Mesenchymal stem cell (in vitro differentiated cells and primary cell): ENCODE data around the gene OSBPL2.

Experiments
- DNase-seq: peaks from one replicate; pipeline ENCODE4 v3.0.0-alpha.2; 2013
- H2AFZ ChIP-seq: one replicate; pipeline ENCODE4 v1.6.1; 2013; ENCODE audit warnings: low read depth, mild to moderate bottlenecking, control low read depth, inconsistent platforms, low read length, moderate library complexity
- H2AK5ac ChIP-seq: 2 replicates; pipeline ENCODE4 v1.6.1; 2013; ENCODE audit warnings: low read length, moderate library complexity, mild to moderate bottlenecking, inconsistent platforms; ENCODE audit not compliant: severe bottlenecking
- H2BK120ac ChIP-seq: one replicate; pipeline ENCODE4 v1.6.1; 2013; ENCODE audit warnings: low read depth, mild to moderate bottlenecking, inconsistent platforms, low read length, moderate library complexity
- H2BK12ac ChIP-seq, 2 experiments: one replicate each; pipeline ENCODE4 v1.6.1; 2013; ENCODE audit warnings: inconsistent platforms in 2 of 2, low read length in 2 of 2, mild to moderate bottlenecking in 2 of 2, moderate library complexity in 2 of 2, control low read depth in 1 of 2
- H2BK15ac ChIP-seq: one replicate; pipeline ENCODE4 v1.6.1; 2013; ENCODE audit warnings: mild to moderate bottlenecking, low read depth, inconsistent platforms; ENCODE audit not compliant: poor library complexity, severe bottlenecking
- H2BK5ac ChIP-seq: 2 replicates; pipeline ENCODE4 v1.6.1; 2013; ENCODE audit warnings: low read depth, mild to moderate bottlenecking, low read length, control low read depth, inconsistent platforms; ENCODE audit not compliant: poor library complexity, severe bottlenecking
- H3K14ac ChIP-seq, 2 experiments: one replicate each; pipeline ENCODE4 v1.6.1; 2013; ENCODE audit warnings: inconsistent platforms in 2 of 2, low read length in 2 of 2, control low read depth in 1 of 2, mild to moderate bottlenecking in 1 of 2, moderate library complexity in 1 of 2
- H3K18ac ChIP-seq, 2 experiments: one replicate each; pipeline ENCODE4 v1.6.1; 2013; ENCODE audit warnings: inconsistent platforms in 2 of 2, low read length in 2 of 2, control low read depth in 1 of 2, low read depth in 1 of 2, mild to moderate bottlenecking in 1 of 2
- H3K23ac ChIP-seq, 2 experiments: one replicate each; pipeline ENCODE4 v1.6.1; 2013; ENCODE audit warnings: inconsistent platforms in 2 of 2, low read length in 2 of 2, mild to moderate bottlenecking in 2 of 2, moderate library complexity in 2 of 2, control low read depth in 1 of 2
- H3K27ac ChIP-seq: 2 replicates; pipeline ENCODE4 v1.5.1; 2013; ENCODE audit warnings: mild to moderate bottlenecking, moderate library complexity, low read length, control low read depth, inconsistent platforms; ENCODE audit not compliant: poor library complexity, severe bottlenecking
- H3K27me3 ChIP-seq, 2 experiments: 2 replicates each; pipeline versions ENCODE4 v1.6.1 to v1.7.0; 2013; ENCODE audit warnings: low read length in 2 of 2, mild to moderate bottlenecking in 2 of 2, moderate library complexity in 2 of 2, control low read depth in 1 of 2, inconsistent platforms in 1 of 2; ENCODE audit not compliant: control insufficient read depth in 1 of 2, insufficient read depth in 1 of 2
- H3K36me3 ChIP-seq, 2 experiments: 2 replicates each; pipeline versions ENCODE4 v1.6.1 to v1.7.0; 2013; ENCODE audit warnings: low read length in 2 of 2, control low read depth in 1 of 2, inconsistent platforms in 1 of 2, low read depth in 1 of 2, mild to moderate bottlenecking in 1 of 2; ENCODE audit not compliant: insufficient read depth in 2 of 2, control insufficient read depth in 1 of 2
- H3K4ac ChIP-seq, 2 experiments: one replicate each; pipeline ENCODE4 v1.6.1; 2013; ENCODE audit warnings: inconsistent platforms in 2 of 2, low read length in 2 of 2, mild to moderate bottlenecking in 2 of 2, moderate library complexity in 2 of 2, control low read depth in 1 of 2, low read depth in 1 of 2
- H3K4me1 ChIP-seq: 2 replicates; pipeline ENCODE4 v1.6.1; 2013; ENCODE audit warnings: low read depth, low read length, control low read depth; ENCODE audit not compliant: control insufficient read depth, insufficient read depth
- H3K4me2 ChIP-seq: 2 replicates; pipeline ENCODE4 v1.6.1; 2013; ENCODE audit warnings: low read length, mild to moderate bottlenecking, inconsistent platforms; ENCODE audit not compliant: poor library complexity, severe bottlenecking
- H3K4me3 ChIP-seq, 2 experiments: 2 replicates each; pipeline versions ENCODE4 v1.5.1 to v1.7.0; 2013; ENCODE audit warnings: low read length in 2 of 2, mild to moderate bottlenecking in 2 of 2, control low read depth in 1 of 2, low read depth in 1 of 2; ENCODE audit not compliant: insufficient read depth in 1 of 2
- H3K79me1 ChIP-seq: replicated peaks from 2 replicates; pipeline ENCODE4 v1.6.1; 2013; ENCODE audit warnings: mild to moderate bottlenecking, control low read depth, low read length, inconsistent platforms; ENCODE audit not compliant: poor library complexity, severe bottlenecking
- H3K9ac ChIP-seq: 2 replicates; pipeline ENCODE4 v1.7.0; 2013; ENCODE audit warnings: mild to moderate bottlenecking, low read length, moderate library complexity
- H3K9me3 ChIP-seq: 2 replicates; pipeline ENCODE4 v1.7.0; 2013; ENCODE audit warnings: mild to moderate bottlenecking, low read length; ENCODE audit not compliant: control insufficient read depth
- H4K8ac ChIP-seq: one replicate; pipeline ENCODE4 v1.6.1; 2013; ENCODE audit warnings: inconsistent platforms, mild to moderate bottlenecking, low read length, moderate library complexity
- H4K91ac ChIP-seq: one replicate; pipeline ENCODE4 v1.6.1; 2013; ENCODE audit warnings: mild to moderate bottlenecking, low read length, inconsistent platforms
- WGBS: methylation state at CpG from one replicate; pipeline ENCODE4 v1.1.7; 2013; ENCODE audit warnings: mixed read lengths; 5-methylcytosine and 5-hydroxymethylcytosine counted together

Gene OSBPL2

DNA sequence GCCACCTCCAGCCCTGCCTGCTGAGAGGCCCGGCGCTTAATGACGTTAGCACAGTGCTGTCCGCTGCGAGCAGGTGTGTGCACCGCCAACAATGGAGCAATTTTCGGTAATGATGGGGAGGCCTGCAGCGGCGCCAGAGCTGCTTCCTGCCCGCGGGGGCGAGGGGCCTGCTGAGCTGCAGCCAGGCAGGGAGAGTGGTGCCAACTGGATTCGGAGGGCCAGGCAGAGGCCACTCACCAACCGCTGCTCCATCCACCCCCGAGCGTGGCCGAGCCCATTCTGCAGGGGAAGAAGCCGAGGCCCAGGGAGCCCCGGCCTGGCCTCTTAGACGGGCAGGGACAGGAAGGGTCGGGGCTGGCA, 27.8 kb upstream of the OSBPL2 start:
- Histone ChIP-seq H3K4ac (no peak overlapping the region), H3K9ac (no peak overlapping the region)
- 85% methylated on average over 21 of the region's 21 CpGs for WGBS

DNA sequence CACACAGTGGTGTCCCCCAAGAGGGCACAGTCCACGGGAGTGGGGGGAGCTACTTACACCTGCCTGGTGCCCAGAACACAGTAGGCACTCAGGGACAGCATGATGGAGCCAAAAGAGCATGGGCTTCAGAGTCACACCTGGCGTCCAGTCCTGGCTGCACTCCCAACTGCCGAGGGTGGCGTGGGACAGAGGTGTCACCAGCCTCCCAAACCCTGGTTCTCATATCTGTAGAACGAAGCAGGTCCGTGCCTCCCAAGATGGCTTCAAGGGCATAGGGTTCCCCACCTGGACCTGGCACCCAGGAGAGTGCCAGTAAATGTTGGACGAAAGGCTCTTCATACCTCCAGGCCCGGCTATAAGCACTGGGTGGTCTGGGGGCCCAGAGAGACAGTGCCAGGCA, 27.1 kb upstream of the OSBPL2 start:
- H3K27ac ChIP-seq: no peak overlapping the region
- H2BK120ac ChIP-seq: no peak overlapping the region
- no peak overlapping the region for H3K23ac ChIP-seq
- no peak overlapping the region for H3K18ac ChIP-seq
- H3K4me3 ChIP-seq: no peak overlapping the region
- H2BK15ac ChIP-seq: no peak overlapping the region
- no peak overlapping the region for H4K91ac ChIP-seq
- H3K4me1 ChIP-seq: peaks cover 4% of the 10 kb centered on the region
- H3K36me3 ChIP-seq: peaks cover 0 to 7% of the 10 kb centered on the region in 2 experiments
- no peak overlapping the region for H2BK12ac ChIP-seq
- no peak overlapping the region for H4K8ac ChIP-seq
- 83% methylated on average over 8 of the region's 8 CpGs for WGBS
- H3K79me1 ChIP-seq: no peaks in the 10 kb centered on the region
- H2BK5ac ChIP-seq: no peak overlapping the region
- H2AK5ac ChIP-seq: no peak overlapping the region
- no peak overlapping the region for H2AFZ ChIP-seq
- H3K27me3 ChIP-seq: peaks cover 43 to 67% of the 10 kb centered on the region in 2 experiments
- H3K14ac ChIP-seq: no peak overlapping the region
- no peak overlapping the region for H3K4ac ChIP-seq
- no peaks in the 10 kb centered on the region for H3K9me3 ChIP-seq
- H3K4me2 ChIP-seq: no peak overlapping the region
- no peak for DNase-seq
- H3K9ac ChIP-seq: no peak overlapping the region

More for the DNA sequence above, 27.8 kb upstream of the OSBPL2 start:
- H2BK12ac ChIP-seq: no peak overlapping the region
- no peak overlapping the region for H2AK5ac ChIP-seq
- no peak overlapping the region for H3K23ac ChIP-seq
- no peak overlapping the region for H3K4me3 ChIP-seq
- no peak overlapping the region for H2AFZ ChIP-seq
- H3K4me1 ChIP-seq: peaks cover 4% of the 10 kb centered on the region
- H2BK5ac ChIP-seq: no peak overlapping the region
- no peak overlapping the region for H4K91ac ChIP-seq
- peaks cover 38 to 60% of the 10 kb centered on the region in 2 experiments for H3K27me3 ChIP-seq
- no peak overlapping the region for H2BK15ac ChIP-seq
- no peak for DNase-seq
- H3K4me2 ChIP-seq: no peak overlapping the region
- no peak overlapping the region for H3K18ac ChIP-seq
- no peak overlapping the region for H2BK120ac ChIP-seq
- H3K27ac ChIP-seq: no peak overlapping the region
- H3K36me3 ChIP-seq: peaks cover 0 to 13% of the 10 kb centered on the region in 2 experiments
- H3K79me1 ChIP-seq: no peaks in the 10 kb centered on the region
- no peak overlapping the region for H4K8ac ChIP-seq
- no peak overlapping the region for H3K14ac ChIP-seq
- H3K9me3 ChIP-seq: no peaks in the 10 kb centered on the region

DNA sequence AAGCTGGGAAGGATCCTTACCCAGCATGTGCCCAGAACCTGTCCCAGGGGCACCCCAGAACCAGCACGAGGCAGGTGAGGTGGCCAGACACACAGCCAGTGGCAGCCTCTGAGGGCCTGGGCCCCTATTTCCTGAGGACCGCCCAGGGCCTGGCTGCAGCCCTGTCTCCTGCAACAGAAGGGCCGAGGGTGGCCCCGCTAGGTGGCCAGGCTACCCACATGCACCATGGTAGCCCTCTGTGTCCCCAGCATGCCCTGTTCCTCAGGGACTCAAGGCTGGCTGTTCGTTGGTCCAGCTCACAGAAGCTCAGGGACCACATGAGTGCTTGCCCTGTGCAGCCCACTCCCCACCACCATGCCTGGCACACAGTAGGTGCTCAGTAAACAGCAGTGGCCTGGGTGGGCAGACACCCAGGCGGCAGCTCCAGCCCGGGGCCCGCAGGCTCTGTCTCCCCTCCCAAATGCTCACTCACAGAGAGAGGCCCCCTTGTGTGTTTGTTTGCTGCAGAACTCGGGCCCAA, 26.5 kb upstream of the OSBPL2 start:
- H3K9me3 ChIP-seq: no peaks in the 10 kb centered on the region
- peaks cover 4% of the 10 kb centered on the region for H3K4me1 ChIP-seq
- H3K4me2 ChIP-seq: no peak overlapping the region
- H3K27me3 ChIP-seq: peaks cover 46 to 72% of the 10 kb centered on the region in 2 experiments
- no peaks in the 10 kb centered on the region for H3K79me1 ChIP-seq
- no peak overlapping the region for H3K18ac ChIP-seq
- H3K4me3 ChIP-seq: no peak overlapping the region
- no peak overlapping the region for H3K14ac ChIP-seq
- H2BK5ac ChIP-seq: no peak overlapping the region
- H3K23ac ChIP-seq: no peak overlapping the region
- no peak overlapping the region for H2BK15ac ChIP-seq
- H4K8ac ChIP-seq: no peak overlapping the region
- no peak overlapping the region for H3K27ac ChIP-seq
- H3K9ac ChIP-seq: no peak overlapping the region
- no peak overlapping the region for H3K4ac ChIP-seq
- H2BK120ac ChIP-seq: no peak overlapping the region
- no peak for DNase-seq
- no peak overlapping the region for H2AFZ ChIP-seq
- 92% methylated on average over 9 of the region's 9 CpGs for WGBS
- H4K91ac ChIP-seq: no peak overlapping the region
- no peak overlapping the region for H2AK5ac ChIP-seq
- no peak overlapping the region for H2BK12ac ChIP-seq
- H3K36me3 ChIP-seq: peaks cover 0 to 4% of the 10 kb centered on the region in 2 experiments

DNA sequence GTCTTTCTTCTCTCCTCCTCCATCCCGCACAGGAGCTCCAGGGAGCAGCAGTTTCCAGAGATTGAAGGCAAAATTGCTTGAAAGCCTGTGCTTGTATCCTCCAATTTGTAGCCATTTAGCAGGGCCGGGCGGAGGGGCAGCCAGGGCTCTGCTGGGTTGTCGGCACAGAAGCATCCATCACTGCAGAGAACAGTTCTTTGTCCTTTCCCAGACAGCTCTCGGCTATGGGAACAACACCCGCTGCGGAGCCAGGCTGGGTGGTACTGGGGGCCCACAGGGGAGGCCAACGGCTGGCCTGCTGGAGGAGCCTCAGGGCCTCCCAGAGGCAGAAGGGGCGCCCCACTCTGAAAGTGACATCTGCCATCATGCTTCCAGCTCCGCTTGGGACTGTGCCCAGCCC, 26.0 kb upstream of the OSBPL2 start:
- Histone ChIP-seq H2AK5ac (no peak overlapping the region), H3K9me3 (no peaks in the 10 kb centered on the region), H2BK120ac (no peak overlapping the region), H3K27ac (no peak overlapping the region), H3K18ac (no peak overlapping the region), H3K23ac (no peak overlapping the region), H3K14ac (peak overlapping the region in 1 of 2 experiments; percentile 89), H3K4ac (no peak overlapping the region), H3K79me1 (no peaks in the 10 kb centered on the region), H4K91ac (no peak overlapping the region), H2BK5ac (no peak overlapping the region), H3K27me3 (peaks cover 51 to 77% of the 10 kb centered on the region in 2 experiments), H2BK12ac (no peak overlapping the region), H2AFZ (no peak overlapping the region), H2BK15ac (no peak overlapping the region), H4K8ac (no peak overlapping the region), H3K36me3 (peaks cover 0 to 4% of the 10 kb centered on the region in 2 experiments), H3K4me1 (peaks cover 6% of the 10 kb centered on the region), H3K4me2 (no peak overlapping the region), H3K9ac (no peak overlapping the region), H3K4me3 (no peak overlapping the region)
- no peak for DNase-seq
- 68% methylated on average over 10 of the region's 10 CpGs for WGBS
